GM12873 (cell line): ENCODE data around the gene SPIRE2.

Source experiments
- CTCF ChIP-seq: IDR thresholded peaks from 2 replicates; pipeline ENCODE4 v1.5.1; 2012; ENCODE audit warnings: low read depth, mild to moderate bottlenecking, moderate library complexity, low read length, control low read depth; ENCODE audit not compliant: insufficient read depth; ENCODE audit errors: missing control alignments

The SPIRE2 gene

DNA sequence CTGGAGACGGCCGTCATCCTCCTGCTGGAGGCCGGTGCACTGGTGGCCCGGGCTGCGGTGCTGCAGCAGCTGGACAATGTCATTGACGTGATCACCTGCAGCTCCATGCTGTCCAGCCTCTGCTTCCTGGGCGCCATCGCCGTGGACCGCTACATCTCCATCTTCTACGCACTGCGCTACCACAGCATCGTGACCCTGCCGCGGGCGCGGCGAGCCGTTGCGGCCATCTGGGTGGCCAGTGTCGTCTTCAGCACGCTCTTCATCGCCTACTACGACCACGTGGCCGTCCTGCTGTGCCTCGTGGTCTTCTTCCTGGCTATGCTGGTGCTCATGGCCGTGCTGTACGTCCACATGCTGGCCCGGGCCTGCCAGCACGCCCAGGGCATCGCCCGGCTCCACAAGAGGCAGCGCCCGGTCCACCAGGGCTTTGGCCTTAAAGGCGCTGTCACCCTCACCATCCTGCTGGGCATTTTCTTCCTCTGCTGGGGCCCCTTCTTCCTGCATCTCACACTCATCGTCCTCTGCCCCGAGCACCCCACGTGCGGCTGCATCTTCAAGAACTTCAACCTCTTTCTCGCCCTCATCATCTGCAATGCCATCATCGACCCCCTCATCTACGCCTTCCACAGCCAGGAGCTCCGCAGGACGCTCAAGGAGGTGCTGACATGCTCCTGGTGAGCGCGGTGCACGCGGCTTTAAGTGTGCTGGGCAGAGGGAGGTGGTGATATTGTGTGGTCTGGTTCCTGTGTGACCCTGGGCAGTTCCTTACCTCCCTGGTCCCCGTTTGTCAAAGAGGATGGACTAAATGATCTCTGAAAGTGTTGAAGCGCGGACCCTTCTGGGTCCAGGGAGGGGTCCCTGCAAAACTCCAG lies 91.5 kb downstream of the SPIRE2 start:
- no peak for TF ChIP-seq CTCF

DNA sequence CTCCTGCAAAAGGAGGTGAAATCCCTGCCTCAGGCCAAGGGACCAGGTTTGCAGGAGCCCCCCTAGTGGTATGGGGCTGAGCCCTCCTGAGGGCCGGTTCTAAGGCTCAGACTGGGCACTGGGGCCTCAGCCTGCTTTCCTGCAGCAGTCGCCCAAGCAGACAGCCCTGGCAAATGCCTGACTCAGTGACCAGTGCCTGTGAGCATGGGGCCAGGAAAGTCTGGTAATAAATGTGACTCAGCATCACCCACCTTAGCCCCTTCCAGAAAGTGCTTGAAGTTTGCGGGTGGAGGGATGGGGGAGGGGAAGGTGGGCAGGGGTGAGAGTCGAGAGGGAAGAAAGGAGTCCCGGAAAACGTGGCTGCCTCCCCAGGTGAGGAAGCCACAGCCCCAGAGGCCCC lies 92.4 kb downstream of the SPIRE2 start:
- no peak for TF ChIP-seq CTCF
